H1 (cell line): Measurements from ENCODE around the gene GDPD3. TPM values are rescaled to one million over a fixed set of nuclear protein-coding genes. Genes with fewer than 3 reads are reported as not detected.

Experiments
- SUZ12 ChIP-seq: fragments of 200-600 bp; sonication (generic); IDR thresholded peaks from 2 replicates; pipeline ENCODE4 v1.6.1; 2012; ENCODE audit warnings: mild to moderate bottlenecking, inconsistent platforms, low read length, moderate library complexity, mixed read lengths
- polyA plus RNA-seq, 7 experiments: library from polyadenylated mRNA; depleted of rRNA in 3 of 7; stranded (reverse) in 5 of 7; unstranded in 2 of 7; fragments of >200 nt in 5 of 7; fragments of 200-250 nt in 2 of 7; gene quantifications; 1 replicate in 5 of 7; 2 replicates in 1 of 7; 4 replicates in 1 of 7; pipeline versions ENCODE4 v1.2.1 to v1.2.3, GENCODE V29; 2011 to 2013; ENCODE audit warnings: missing spikeins in 2 of 7, mixed read lengths in 2 of 7
- total RNA-seq: library from RNA; stranded (reverse); fragmentation: NEBNext Ultra II Directional; extraction: Animal tissue kit (Norgen Biotek cat#: 25700); gene quantifications from 2 replicates; pipeline ENCODE4 v1.2.1, GENCODE V29; 2021
- TF ChIP-seq, protein P1 (sequence below): fragments of 300-600 bp; sonication (generic); IDR thresholded peaks from 2 replicates; pipeline ENCODE4 v1.7.1; 2012; ENCODE audit warnings: low read length, moderate library complexity, mild to moderate bottlenecking, inconsistent platforms; ENCODE audit not compliant: insufficient replicate concordance

GDPD3 gene
- total and polyA plus RNA-seq, 2 of the 8 experiments (the other 6 are each of a cell fraction or from before 2014, with no cell fraction given) = 0.20 TPM; not detected in 1

GRCh38 chr16:30079480-30079879 is 33.9 kb downstream of the GDPD3 start (continued):
- TF ChIP-seq, protein P1, sequence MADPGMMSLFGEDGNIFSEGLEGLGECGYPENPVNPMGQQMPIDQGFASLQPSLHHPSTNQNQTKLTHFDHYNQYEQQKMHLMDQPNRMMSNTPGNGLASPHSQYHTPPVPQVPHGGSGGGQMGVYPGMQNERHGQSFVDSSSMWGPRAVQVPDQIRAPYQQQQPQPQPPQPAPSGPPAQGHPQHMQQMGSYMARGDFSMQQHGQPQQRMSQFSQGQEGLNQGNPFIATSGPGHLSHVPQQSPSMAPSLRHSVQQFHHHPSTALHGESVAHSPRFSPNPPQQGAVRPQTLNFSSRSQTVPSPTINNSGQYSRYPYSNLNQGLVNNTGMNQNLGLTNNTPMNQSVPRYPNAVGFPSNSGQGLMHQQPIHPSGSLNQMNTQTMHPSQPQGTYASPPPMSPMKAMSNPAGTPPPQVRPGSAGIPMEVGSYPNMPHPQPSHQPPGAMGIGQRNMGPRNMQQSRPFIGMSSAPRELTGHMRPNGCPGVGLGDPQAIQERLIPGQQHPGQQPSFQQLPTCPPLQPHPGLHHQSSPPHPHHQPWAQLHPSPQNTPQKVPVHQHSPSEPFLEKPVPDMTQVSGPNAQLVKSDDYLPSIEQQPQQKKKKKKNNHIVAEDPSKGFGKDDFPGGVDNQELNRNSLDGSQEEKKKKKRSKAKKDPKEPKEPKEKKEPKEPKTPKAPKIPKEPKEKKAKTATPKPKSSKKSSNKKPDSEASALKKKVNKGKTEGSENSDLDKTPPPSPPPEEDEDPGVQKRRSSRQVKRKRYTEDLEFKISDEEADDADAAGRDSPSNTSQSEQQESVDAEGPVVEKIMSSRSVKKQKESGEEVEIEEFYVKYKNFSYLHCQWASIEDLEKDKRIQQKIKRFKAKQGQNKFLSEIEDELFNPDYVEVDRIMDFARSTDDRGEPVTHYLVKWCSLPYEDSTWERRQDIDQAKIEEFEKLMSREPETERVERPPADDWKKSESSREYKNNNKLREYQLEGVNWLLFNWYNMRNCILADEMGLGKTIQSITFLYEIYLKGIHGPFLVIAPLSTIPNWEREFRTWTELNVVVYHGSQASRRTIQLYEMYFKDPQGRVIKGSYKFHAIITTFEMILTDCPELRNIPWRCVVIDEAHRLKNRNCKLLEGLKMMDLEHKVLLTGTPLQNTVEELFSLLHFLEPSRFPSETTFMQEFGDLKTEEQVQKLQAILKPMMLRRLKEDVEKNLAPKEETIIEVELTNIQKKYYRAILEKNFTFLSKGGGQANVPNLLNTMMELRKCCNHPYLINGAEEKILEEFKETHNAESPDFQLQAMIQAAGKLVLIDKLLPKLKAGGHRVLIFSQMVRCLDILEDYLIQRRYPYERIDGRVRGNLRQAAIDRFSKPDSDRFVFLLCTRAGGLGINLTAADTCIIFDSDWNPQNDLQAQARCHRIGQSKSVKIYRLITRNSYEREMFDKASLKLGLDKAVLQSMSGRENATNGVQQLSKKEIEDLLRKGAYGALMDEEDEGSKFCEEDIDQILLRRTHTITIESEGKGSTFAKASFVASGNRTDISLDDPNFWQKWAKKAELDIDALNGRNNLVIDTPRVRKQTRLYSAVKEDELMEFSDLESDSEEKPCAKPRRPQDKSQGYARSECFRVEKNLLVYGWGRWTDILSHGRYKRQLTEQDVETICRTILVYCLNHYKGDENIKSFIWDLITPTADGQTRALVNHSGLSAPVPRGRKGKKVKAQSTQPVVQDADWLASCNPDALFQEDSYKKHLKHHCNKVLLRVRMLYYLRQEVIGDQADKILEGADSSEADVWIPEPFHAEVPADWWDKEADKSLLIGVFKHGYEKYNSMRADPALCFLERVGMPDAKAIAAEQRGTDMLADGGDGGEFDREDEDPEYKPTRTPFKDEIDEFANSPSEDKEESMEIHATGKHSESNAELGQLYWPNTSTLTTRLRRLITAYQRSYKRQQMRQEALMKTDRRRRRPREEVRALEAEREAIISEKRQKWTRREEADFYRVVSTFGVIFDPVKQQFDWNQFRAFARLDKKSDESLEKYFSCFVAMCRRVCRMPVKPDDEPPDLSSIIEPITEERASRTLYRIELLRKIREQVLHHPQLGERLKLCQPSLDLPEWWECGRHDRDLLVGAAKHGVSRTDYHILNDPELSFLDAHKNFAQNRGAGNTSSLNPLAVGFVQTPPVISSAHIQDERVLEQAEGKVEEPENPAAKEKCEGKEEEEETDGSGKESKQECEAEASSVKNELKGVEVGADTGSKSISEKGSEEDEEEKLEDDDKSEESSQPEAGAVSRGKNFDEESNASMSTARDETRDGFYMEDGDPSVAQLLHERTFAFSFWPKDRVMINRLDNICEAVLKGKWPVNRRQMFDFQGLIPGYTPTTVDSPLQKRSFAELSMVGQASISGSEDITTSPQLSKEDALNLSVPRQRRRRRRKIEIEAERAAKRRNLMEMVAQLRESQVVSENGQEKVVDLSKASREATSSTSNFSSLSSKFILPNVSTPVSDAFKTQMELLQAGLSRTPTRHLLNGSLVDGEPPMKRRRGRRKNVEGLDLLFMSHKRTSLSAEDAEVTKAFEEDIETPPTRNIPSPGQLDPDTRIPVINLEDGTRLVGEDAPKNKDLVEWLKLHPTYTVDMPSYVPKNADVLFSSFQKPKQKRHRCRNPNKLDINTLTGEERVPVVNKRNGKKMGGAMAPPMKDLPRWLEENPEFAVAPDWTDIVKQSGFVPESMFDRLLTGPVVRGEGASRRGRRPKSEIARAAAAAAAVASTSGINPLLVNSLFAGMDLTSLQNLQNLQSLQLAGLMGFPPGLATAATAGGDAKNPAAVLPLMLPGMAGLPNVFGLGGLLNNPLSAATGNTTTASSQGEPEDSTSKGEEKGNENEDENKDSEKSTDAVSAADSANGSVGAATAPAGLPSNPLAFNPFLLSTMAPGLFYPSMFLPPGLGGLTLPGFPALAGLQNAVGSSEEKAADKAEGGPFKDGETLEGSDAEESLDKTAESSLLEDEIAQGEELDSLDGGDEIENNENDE = no peak
- no peak for TF ChIP-seq SUZ12
- TF ChIP-seq, all 59 proteins: peak for 0
